ENCODE data around the gene LACTB.

- TF ChIP-seq CTCF (IDR thresholded peaks at IDR 0.05; ENCODE audit: poor library complexity), result no peak
- no peak for TF ChIP-seq EZH2phosphoT487 (IDR thresholded peaks at IDR 0.05; ENCODE audit: low read depth, severe bottlenecking, unreplicated experiment)
Observed at GRCh38 chr15:63109920-63110319, 11.7 kb upstream of the LACTB start.
